DND-41 (cell line): Measurements from ENCODE around the gene ANKMY2.

Source experiments
- CTCF ChIP-seq: IDR thresholded peaks from 2 replicates; pipeline ENCODE4 v1.5.1; 2012; ENCODE audit warnings: borderline replicate concordance, low read length, moderate library complexity, mild to moderate bottlenecking; ENCODE audit not compliant: poor library complexity, severe bottlenecking; ENCODE audit errors: extremely low read depth
- EZH2 ChIP-seq: IDR thresholded peaks from 3 replicates; pipeline ENCODE4 v1.6.1; 2012; ENCODE audit warnings: borderline replicate concordance, low read depth, mild to moderate bottlenecking, moderate library complexity, low read length, inconsistent platforms; ENCODE audit not compliant: severe bottlenecking

- TF ChIP-seq CTCF (no peak), EZH2 (no peak)
These were observed 7.3 kb upstream of the ANKMY2 start for GRCh38 chr7:16652888-16653287.
